Epithelial cell of prostate (primary cell): Measurements from ENCODE around the gene SLC30A7.
A peak's percentile ranks its signal among the peaks of the same experiment; 100 is the strongest.
"Not testable (repeated sequence)": the region's sequence is repeated elsewhere in the genome, so short reads cannot be mapped to it uniquely, and the experiment has no call there.

ENCODE experiments used
- DNase-seq: peaks from one replicate; pipeline ENCODE4 v3.0.0-alpha.2; 2011; ENCODE audit warnings: low read depth, low spot score
- H3K27ac ChIP-seq: fragments of 450-650 bp; 2 replicates; pipeline ENCODE4 v1.5.1; 2017; ENCODE audit warnings: mild to moderate bottlenecking

SLC30A7 gene, protein sequence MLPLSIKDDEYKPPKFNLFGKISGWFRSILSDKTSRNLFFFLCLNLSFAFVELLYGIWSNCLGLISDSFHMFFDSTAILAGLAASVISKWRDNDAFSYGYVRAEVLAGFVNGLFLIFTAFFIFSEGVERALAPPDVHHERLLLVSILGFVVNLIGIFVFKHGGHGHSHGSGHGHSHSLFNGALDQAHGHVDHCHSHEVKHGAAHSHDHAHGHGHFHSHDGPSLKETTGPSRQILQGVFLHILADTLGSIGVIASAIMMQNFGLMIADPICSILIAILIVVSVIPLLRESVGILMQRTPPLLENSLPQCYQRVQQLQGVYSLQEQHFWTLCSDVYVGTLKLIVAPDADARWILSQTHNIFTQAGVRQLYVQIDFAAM

DNA sequence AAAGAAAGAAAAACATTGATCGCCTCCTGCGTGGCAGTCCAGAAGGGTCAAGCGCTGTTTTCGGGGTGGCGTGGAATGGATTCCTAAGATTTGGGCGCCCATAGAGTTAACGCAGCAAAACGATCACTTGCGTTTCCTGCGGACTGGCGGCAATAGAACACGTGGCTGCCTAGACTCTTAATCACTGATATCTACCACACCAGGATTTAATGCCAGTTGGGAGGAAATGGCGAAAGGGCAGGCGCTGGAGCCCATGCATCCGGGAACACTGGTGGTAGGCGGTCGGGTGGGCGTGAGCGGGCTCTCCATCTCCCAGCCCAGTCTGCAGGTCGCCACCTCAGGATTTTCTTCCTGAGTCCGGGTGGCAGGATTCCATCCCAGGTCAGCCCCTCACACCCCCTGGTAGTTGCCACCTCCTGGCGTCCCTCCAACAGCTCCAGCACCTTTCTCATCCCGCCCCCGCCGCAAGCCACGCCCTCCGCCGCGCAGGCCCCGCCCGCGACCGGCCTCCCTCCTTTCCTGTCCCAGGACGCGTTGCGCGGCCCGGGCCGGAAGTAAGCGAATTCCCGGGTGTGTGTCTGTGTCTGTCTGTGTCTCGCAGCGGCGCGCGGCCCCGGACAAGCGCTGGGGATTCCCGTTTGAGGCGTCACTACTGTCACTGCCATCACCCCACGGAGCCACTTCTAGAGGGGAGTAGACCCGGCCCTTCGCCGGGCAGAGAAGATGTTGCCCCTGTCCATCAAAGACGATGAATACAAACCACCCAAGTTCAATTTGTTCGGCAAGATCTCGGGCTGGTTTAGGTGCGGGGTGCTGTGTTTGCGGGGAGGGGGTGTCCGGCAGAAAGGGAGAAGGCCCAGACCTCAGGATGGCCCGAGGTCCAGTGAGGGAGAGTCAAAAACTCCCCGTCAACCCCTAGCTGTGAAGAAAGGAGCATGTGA, at the start of gene SLC30A7:
Gene SLC30A7 (plus strand): TSS at position 551 of the 941 bp plus-strand sequence. CDS start 173 bp downstream, at position 724.
- DNase-seq, result peak; percentile 61
- H3K27ac ChIP-seq, result peak within 1 kb of the TSS; percentile 98

DNA sequence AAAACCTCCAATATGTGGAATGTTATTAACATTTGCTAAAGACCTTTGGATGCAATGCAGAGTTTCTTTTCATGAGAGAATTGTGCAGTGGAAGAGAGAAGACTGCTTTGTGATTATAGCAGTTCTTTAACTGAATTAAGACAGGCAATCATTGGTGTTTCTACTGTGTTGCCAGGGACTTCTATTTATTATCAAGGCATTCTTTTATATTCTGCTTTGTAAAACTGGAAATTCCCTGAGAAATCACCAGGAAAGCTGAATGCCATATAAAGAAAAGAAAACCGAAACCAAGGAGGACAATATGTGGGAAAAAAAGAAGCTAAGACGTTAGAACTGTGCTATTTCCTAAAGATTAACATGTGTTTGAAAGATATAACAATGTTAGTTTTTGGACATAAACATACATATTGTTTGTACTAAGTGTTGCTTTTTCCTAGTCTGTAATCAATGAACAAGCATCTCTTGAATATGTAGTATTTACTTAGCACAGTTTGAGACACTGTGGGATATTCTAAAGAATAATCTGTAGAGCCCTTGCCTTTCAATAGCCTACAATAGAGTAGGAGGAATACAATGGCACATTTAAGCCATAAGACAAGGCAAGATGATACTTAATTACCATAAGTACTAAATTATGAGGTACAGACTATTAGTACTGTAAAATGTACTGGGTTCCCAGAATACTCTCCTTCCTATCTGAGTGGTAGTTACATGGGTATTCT, 48.4 kb upstream of the SLC30A7 start:
- no peak overlapping the region for H3K27ac ChIP-seq
- DNase-seq, result no peak

DNA sequence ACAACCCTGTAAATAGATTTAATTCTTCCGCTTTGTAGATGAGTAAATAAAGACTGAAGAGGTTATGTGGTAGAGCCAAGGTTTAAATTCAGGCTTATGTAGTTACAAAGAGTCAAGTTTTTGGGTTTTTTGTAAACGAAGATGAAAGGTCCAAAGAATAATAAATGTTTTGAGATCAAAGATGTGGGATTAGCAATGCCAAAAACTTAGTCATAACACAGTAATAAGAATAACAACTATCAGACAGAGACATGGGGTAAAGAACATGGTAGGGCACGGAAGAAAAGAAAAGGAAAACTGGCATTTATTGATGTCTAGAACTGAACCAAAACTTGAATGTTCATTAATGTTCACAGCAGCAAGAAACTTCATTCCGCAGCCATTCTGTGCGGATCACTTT, 44.2 kb upstream of the SLC30A7 start:
- DNase-seq, result no peak
- no peak overlapping the region for H3K27ac ChIP-seq

DNA sequence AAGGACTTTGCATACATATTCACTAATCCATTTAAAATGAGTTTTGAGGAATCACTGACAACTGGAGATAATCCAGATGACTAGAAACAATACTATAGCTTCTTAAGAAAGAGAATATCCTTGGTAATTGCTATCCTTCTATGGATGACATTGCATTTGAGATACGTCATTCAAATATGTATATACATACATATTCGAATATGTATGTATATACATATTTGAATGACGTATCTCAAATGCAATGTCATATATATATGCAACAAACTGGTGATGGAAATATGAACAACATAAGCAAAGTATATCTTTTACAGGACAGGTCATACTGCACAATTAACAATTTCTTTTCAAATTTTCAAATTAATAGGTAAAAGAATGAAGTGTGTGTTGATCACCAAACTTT, 42.9 kb upstream of the SLC30A7 start:
- no peak overlapping the region for H3K27ac ChIP-seq
- no peak for DNase-seq

DNA sequence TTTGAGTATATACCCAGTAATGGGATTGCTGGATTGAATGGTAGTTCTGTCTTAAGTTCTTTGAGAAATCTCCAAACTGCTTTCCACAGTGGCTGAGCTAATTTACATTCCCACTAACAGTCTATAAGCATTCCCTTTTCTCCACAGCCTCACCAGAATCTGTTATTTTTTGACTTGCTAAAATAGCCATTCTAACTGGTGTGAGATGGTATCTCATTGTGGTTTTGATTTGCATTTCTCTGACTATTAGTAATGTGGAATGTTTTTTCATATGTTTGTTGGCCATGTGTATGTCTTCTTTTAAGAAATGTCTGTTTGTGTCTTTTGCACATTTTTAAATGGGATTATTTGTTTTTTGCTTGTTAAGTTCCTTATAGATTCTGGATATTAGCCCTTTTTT, 40.8 kb upstream of the SLC30A7 start:
- H3K27ac ChIP-seq, DNase-seq: not testable (repeated sequence)

DNA sequence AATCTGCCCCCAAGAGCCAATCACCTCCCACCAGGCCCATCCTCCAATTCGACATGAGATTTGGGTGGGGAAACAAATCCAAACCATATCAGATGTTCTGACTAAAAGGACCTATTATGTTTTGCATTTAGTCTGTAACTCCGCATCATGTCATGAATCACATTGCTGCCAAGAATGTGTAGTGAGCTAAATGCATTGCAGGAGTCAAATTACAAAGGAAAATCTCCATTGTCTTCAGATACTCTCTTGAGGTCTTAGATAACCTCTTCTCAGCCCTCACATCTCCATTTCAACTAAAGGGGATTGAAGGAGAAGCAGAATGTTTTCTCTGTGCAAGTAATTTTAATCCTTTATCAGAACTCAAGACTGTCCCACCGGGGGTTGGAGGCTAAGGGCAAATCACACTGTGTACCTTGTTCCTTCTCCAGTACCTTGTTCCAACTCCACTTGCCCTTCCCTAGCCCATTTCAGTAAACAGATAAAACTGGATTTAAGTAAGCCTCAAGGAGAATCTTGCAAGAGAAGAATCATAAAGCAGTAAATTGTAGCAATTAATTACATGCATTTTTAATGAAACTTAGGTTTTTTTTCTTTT, 35.4 kb upstream of the SLC30A7 start:
- no peak overlapping the region for H3K27ac ChIP-seq
- no peak for DNase-seq

DNA sequence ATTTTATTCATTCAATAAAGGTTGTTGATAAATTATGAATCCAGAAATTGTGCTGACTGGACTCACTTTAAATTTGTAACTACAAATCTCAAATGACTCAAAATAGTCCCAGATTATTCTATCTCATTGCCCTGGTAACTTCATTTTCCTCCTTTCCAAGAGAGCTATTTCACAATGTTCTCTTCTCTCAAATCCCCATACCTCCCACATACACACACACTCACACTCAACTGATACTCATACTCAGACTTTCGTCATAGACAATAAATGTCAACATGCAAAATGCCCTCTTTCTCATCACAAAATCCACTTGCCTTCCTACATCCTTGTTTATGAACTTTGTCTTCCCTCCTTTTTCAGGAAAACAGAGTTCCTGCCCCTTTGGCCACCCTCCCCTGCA, 34.5 kb upstream of the SLC30A7 start:
- H3K27ac ChIP-seq, result no peak overlapping the region
- DNase-seq, result no peak

DNA sequence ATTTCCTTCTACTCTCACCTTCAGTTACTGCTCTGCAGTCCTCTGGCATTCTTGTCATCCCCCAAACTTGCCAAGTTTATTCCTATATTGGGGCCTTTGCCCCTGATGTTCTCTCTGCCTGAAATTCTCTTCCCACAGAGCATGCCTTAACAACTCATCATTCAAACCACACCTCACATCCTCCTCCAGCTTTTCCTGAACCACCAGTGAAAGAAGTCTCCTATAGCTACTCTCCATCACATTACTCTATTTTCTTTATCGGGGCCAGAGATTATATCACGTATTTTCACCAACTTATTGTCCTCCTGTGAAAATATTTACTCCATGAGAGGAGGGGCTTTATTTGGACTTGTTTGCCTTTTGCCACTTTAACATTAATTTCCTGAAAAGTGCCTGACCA, 33.3 kb upstream of the SLC30A7 start:
- H3K27ac ChIP-seq, result no peak overlapping the region
- DNase-seq, result no peak

DNA sequence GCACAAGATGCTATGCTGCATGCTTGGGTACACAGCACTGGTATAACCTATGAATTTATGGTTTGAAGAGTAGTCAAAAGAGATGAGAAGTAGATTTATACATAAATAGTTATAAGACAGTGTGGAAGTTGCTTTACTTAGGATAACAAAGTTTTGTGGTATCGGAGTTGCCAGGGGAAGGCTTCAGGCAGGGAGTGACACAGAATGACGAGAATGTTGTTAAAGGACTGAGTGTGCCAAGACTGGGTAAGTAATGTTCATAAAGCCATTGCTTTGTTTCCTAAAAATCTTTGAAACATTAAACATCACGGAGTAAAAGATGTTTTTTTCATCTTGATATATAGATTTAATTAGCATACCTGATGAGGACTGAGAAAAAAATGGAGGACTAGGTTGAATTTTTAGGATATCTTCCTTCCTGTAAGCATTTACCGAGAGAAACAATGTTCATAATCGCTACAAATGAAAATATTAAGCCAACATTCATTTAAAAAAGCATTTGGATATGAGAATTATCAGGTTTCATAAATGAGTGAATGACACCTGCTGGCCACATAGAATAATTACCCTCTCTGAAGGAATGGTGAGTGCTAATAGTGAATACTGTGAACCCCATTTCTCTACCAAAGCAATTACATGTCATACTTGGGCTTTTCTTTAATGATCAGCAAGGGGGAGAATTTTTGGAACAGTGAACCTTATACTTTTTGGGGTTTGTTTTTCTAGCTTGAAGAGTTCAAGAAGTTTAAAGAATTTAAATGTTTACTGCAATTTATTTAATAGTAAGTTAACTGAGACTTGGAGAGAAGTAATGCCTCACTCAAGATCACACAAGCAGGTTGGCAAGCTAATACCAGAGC, 29.6 kb upstream of the SLC30A7 start:
- no peak for DNase-seq
- H3K27ac ChIP-seq, result no peak overlapping the region

DNA sequence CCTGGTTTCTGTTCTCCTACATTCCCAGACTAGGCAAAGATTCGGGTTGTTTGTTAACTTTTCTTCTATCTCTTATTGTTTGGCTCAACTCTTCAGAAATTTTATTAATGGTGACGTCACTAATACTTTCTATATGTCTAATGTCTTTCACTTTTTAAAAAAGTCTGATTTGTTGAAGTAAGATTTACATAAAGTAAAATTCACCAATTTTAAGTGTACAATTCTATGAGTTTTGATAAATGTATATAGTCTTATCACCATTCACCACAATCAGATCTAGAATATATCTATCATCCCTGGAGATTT, 29.0 kb upstream of the SLC30A7 start:
- no peak overlapping the region for H3K27ac ChIP-seq
- DNase-seq, result no peak

DNA sequence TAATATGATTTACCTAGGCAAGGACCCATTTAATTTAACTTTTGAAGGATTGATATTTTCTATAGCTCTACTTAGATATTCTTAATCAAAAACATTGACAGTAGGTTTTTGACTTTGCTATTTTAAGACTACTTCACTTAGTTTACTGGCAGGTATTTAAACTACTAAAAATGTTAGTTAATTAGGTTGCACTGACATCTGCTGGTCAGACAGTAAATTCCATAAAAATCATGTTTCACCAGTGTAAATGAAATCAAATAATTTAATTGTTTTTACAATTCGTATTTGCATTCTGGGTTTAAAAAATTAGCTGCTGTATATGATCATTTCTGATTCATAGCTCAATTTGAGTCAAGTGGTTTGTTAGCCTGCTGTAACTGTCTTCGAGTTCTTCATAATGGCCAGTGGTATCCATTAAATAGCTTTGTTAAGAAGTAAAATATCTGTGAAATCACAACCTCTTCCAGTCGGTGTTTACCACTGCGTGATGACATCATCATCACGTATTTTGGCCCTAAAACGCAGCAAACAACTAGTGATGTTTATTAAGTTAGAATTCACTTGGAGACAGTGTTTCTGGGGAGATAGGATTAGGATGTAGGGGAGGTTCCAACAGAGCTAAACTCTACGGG, 27.4 kb upstream of the SLC30A7 start:
- H3K27ac ChIP-seq, result no peak overlapping the region
- DNase-seq, result no peak

DNA sequence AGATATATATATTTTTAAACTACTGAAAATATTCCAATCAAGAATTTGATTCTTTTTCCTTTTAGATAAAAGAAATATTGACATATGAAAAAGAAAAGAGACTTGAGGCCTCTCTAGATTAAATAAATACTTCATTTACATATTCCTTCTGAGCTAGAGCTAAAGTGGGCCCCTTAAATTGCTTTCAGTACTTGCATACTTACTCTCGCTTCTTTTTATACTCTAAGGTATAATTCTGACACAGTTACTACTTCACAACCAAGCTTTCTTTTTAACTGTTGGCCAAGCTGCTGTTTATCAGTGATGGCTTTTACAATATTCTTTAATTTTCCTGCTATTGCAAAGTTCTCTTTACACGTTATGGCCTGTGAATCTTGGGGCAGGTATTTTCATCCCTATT, 25.9 kb upstream of the SLC30A7 start:
- no peak overlapping the region for H3K27ac ChIP-seq
- no peak for DNase-seq

DNA sequence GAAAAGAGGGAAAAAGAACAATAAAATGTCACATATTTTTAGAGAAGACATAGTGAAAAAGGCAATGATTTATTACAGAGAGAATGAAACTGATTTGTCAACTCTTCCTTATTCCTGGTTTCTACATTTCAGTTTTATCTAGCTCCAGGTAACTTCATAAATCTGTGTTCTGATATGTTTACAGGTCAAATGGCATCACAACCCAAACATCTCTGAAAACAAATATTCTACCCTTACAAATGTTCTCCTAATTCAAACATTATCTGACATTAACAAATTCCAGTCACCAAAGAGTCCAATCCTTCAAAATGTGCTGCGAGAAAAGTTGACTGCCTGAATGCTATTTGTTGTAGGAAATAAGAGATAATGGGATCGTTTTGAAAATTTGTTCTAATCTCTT, 21.5 kb upstream of the SLC30A7 start:
- H3K27ac ChIP-seq, result no peak overlapping the region
- DNase-seq, result no peak

DNA sequence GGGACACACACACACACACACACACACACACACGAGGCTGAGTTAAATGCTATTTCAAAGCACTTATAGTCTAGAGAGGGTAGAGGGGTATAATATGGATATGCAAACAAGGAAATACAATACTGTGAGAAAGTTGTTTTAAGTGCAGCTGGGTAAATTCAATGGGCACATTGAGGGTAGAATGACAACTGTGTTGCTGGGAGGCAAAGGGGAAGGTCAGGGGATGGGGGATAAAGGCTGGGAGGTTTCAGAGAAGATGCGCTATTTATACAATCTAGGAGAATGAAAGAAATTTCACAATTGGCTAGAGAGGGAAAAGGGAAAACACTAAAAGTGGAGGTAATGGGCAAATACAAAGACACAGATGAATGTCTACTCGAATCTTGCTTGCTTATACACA, 20.7 kb upstream of the SLC30A7 start:
- H3K27ac ChIP-seq, result no peak overlapping the region
- no peak for DNase-seq

DNA sequence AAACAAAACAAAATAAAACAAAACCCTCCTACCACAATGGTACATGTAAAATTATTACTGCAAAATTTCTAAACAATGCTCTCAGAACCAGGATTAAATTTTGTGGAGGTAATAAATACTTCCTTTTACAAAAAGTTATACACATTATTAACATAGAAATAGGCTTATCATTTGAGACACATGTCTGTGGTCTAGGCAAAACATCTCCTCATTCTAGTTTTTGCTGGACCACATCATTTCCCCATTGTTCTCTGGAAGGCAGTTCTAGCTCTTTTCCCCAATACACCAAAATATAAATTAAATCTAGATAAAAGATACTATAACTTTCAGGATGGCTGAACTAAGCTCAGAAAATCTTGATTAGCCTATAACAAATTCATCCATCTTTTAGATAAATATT, 19.6 kb upstream of the SLC30A7 start:
- DNase-seq, result no peak
- no peak overlapping the region for H3K27ac ChIP-seq

DNA sequence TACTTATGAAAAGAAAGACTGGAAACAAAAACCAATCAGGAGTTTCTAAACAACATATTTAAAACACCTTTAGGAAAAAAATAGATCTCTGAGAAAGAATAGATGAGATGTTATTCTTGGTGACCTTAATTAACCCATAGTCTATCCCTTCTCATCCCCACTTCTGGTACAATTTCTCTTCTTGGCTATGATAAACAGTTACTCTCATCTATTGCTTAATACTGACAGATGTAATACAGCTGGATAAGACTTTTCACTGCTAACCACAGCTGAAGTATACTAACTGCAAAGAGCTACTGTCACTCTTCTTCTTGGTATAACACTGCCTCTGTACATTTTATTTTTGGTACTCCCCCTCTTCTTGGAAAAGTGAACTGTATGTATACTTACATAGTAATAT, 16.5 kb upstream of the SLC30A7 start:
- no peak overlapping the region for H3K27ac ChIP-seq
- DNase-seq, result no peak

DNA sequence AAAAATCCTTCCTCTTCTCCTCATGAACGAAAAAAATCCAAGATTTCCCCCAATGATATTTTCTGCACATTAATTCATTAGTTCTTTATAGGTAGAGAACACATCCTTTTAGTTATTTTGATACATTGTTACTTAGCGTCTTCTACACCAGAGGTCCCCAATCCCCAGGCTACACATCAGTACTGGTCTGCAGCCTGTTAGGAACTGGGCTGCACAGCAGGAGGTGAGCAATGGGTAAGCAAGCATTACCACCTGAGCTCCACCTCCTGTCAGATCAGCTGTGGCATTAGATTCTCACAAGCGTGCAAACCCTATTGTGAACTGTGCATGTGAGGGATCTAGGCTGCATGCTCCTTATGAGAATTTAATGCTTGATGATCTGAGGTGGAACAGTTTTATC, 14.2 kb upstream of the SLC30A7 start:
- H3K27ac ChIP-seq, result no peak overlapping the region
- DNase-seq, result no peak

DNA sequence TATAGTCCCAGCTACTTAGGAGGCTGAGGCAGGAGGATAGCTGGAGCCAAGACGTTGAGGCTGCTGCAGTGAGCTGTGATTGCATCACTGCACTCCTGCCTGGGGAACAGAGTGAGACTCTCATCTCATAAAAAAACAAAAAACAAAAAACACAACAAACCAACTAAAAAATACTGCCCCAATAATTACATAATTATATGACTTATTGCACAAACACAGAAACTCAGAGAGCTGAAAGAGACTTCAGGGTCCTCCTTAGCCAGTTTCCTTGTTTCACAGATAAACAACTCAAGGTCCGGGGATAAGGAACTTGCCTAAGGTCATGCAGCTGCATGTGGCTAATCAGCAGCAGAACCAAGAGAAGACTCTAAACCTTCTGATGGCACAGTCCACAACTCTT, 13.2 kb upstream of the SLC30A7 start:
- H3K27ac ChIP-seq, result no peak overlapping the region
- DNase-seq, result no peak

DNA sequence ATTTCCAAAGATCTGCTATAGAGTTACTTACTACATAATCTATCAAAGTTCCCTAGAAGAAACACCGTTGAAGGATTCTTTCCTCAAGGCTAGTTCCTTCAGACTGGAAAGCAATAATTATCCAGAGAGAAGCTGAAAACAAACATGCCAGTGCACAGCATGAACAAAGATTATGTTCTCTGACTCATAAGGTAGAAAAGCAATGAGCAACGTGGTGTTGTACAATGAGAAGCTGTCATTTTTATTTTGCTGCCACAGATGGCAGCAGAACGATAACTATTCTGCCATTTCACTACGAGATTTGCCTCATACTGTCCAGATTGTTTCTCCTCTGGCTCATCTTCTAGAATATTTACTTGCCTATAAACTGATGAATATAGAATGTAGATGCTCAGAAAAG, 11.9 kb upstream of the SLC30A7 start:
- no peak overlapping the region for H3K27ac ChIP-seq

More for the DNA sequence above, 11.9 kb upstream of the SLC30A7 start:
- DNase-seq, result no peak
